VCaP (cell line): ENCODE measurements around the gene AMMECR1.
"Not testable (repeated sequence)": the region's sequence is repeated elsewhere in the genome, so short reads cannot be mapped to it uniquely, and the experiment has no call there.

ENCODE experiments used
- H3K27ac ChIP-seq: fragments of 450-650 bp; 2 replicates; pipeline ENCODE4 v1.5.1; 2017
- CTCF ChIP-seq: fragments of 450-650 bp; conservative IDR thresholded peaks from 2 replicates; pipeline ENCODE4 v1.5.1; 2017; ENCODE audit warnings: mild to moderate bottlenecking, moderate library complexity

AMMECR1 gene

GRCh38 chrX:110242371-110242770 is 75.5 kb downstream of the AMMECR1 start:
- no peak overlapping the region; the same call in 1 of the 2 replicates for H3K27ac ChIP-seq
- TF ChIP-seq CTCF = no peak

- H3K27ac ChIP-seq = no peak overlapping the region; the same call in 1 of the 2 replicates
- no peak for TF ChIP-seq CTCF
Measured at GRCh38 chrX:110241816-110242215, 76.1 kb downstream of the AMMECR1 start.

GRCh38 chrX:110238259-110238658 is 79.6 kb downstream of the AMMECR1 start:
- not testable (repeated sequence) for H3K27ac ChIP-seq

- H3K27ac ChIP-seq = not testable (repeated sequence)
Measured at GRCh38 chrX:110231485-110231884, 86.4 kb downstream of the AMMECR1 start.

GRCh38 chrX:110229497-110230111 is 88.3 kb downstream of the AMMECR1 start:
- H3K27ac ChIP-seq = peak overlapping the region; percentile 63

- no peak for TF ChIP-seq CTCF
- peak overlapping the region; percentile 63; the same call in 1 of the 2 replicates for H3K27ac ChIP-seq
Measured at GRCh38 chrX:110228453-110228852, 89.4 kb downstream of the AMMECR1 start.

- H3K27ac ChIP-seq = no peak overlapping the region
- TF ChIP-seq CTCF = no peak
Measured at GRCh38 chrX:110226931-110227330, 91.0 kb downstream of the AMMECR1 start.

- H3K27ac ChIP-seq = no peak overlapping the region
- no peak for TF ChIP-seq CTCF
Measured at GRCh38 chrX:110224926-110225617, 92.8 kb downstream of the AMMECR1 start.

- no peak for TF ChIP-seq CTCF
- no peak overlapping the region for H3K27ac ChIP-seq
Measured at GRCh38 chrX:110222497-110223257, 95.2 kb downstream of the AMMECR1 start.
